Lower leg skin (tissue), 3 donors: ENCODE data around the gene TMEM245.

Experiments used
- CTCF ChIP-seq, 3 donors: fragments of 450-650 bp; IDR thresholded peaks; one replicate each; pipeline ENCODE4 v1.5.1; 2016; ENCODE audit warnings: antibody characterized with exemption in 3 of 3, mild to moderate bottlenecking in 3 of 3, moderate library complexity in 2 of 3
- POLR2A ChIP-seq, 2 donors: fragments of 450-650 bp; IDR thresholded peaks; one replicate each; pipeline ENCODE4 v1.6.1; 2016 to 2017; ENCODE audit warnings: antibody characterized with exemption in 2 of 2, mild to moderate bottlenecking in 1 of 2, moderate library complexity in 1 of 2

- TF ChIP-seq POLR2A (IDR thresholded peaks at IDR 0.05) (no peak), CTCF (IDR thresholded peaks at IDR 0.05) (no peak)
Measured at GRCh38 chr9:109062543-109062942, 57.2 kb downstream of the TMEM245 start.
